Left lung (tissue), 10 donors: ENCODE data around the gene PLCB3. TPM values are rescaled to one million over a fixed set of nuclear protein-coding genes. Genes with fewer than 3 reads are reported as not detected.
A peak's percentile ranks its signal among the peaks of the same experiment; 100 is the strongest.

Experiments used
- ATAC-seq: fragments of 200-7000 bp; cut with Tn5 transposase; one replicate; pipeline ENCODE4 v1.9.1; 2020; ENCODE audit warnings: moderate library complexity
- DNase-seq, 4 donors: peaks; one replicate each; pipeline ENCODE4 v3.0.0-alpha.2; 2013 to 2020
- H3K27ac ChIP-seq, 2 donors: fragments of 200-600 bp; sonication (generic) in 1 of 2; one replicate each; pipeline versions ENCODE4 v1.5.0 to v1.8.0; 2020 to 2021
- H3K27me3 ChIP-seq, 2 donors: fragments of 200-600 bp; sonication (generic) in 1 of 2; one replicate each; pipeline versions ENCODE4 v1.5.0 to v1.8.0; 2020 to 2021
- H3K36me3 ChIP-seq, 2 donors: fragments of 200-600 bp; sonication (generic) in 1 of 2; one replicate each; pipeline versions ENCODE4 v1.5.0 to v1.8.0; 2020 to 2021
- H3K4me1 ChIP-seq, 2 donors: fragments of 200-600 bp; one replicate each; pipeline ENCODE4 v1.8.0; 2021
- H3K4me3 ChIP-seq, 2 donors: fragments of 200-600 bp; sonication (generic) in 1 of 2; one replicate each; pipeline versions ENCODE4 v1.5.0 to v1.8.0; 2020 to 2021; ENCODE audit warnings: mild to moderate bottlenecking in 1 of 2
- H3K9me3 ChIP-seq, 2 donors: fragments of 200-600 bp; sonication (generic) in 1 of 2; one replicate each; pipeline versions ENCODE4 v1.5.0 to v1.8.0; 2020 to 2021
- intact Hi-C, 2 donors: fragments of 100-400 bp; cut with DNase I; formaldehyde crosslinking; loops; one replicate each; pipeline versions ENCODE4 v1.11.2 to v1.14.2; 2022
- polyA plus RNA-seq, 6 donors: library from polyadenylated mRNA; unstranded; fragments of 120-200 nt; gene quantifications; one replicate each; pipeline ENCODE4 v1.2.1, GENCODE V29; 2013; ENCODE audit not compliant: insufficient read length in 6 of 6
- total RNA-seq, 2 donors: library from RNA; stranded (reverse); fragmentation: NEBNext Ultra II Directional; extraction: Animal tissue kit (Norgen Biotek cat#: 25700); gene quantifications; one replicate each; pipeline ENCODE4 v1.2.1, GENCODE V29; 2021
- TF ChIP-seq, protein P1 (sequence below), 2 donors: fragments of 200-600 bp; sonication (generic) in 1 of 2; IDR thresholded peaks; one replicate each; pipeline versions ENCODE4 v1.5.0 to v1.8.0; 2021; ENCODE audit warnings: antibody characterized with exemption in 2 of 2
- donor health status: DM: no; HTN: yes; CAD: no.
- donor health status: DM: no; HTN: no; CAD: no.

PLCB3 gene
- total and polyA plus RNA-seq, 8 donors, result 18.9 to 42.7 (median 21.9) TPM

DNA sequence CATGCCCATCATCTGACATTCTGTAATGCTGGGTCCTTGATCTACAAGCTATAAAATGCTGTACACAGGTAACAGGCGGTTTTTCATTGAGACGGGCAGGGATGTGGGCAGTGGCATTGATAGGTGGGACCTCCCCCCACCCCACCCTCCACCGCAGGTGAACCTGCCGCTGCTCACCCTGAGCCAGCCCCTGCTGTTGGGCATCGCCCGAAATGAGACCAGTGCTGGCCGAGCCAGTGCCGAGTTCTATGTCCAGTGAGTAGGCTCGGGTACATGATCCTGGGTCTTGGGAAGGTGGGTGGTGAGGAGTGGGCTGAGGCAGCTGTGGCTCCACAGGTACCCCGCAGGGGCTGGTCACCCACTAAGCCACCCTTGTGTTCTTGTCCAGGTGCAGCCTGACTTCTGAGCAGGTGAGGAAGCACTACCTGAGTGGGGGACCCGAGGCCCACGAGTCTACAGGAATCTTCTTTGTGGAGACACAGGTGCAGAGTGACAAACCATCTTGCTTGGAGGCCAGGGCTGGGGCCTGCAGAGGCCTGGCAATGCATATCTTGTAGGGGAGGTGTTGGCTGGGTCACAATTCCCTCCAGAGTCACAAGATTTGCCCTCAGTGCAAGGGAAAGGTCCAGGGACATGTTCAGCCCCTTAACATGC is 22.1 kb upstream of the PLCB3 start:
- no peak overlapping the region for H3K4me3 ChIP-seq
- DNase-seq, result peak in 1 of 4 donors; percentile 76
- H3K36me3 ChIP-seq, result peaks cover 0 to 5% of the 10 kb centered on the region in 2 donors
- H3K27me3 ChIP-seq, result peaks cover 0 to 4% of the 10 kb centered on the region in 2 donors
- H3K4me1 ChIP-seq, result peaks cover 43 to 77% of the 10 kb centered on the region in 2 donors
- H3K9me3 ChIP-seq, result no peaks in the 10 kb centered on the region
- intact Hi-C loops, result no loop called here
- TF ChIP-seq, protein P1, sequence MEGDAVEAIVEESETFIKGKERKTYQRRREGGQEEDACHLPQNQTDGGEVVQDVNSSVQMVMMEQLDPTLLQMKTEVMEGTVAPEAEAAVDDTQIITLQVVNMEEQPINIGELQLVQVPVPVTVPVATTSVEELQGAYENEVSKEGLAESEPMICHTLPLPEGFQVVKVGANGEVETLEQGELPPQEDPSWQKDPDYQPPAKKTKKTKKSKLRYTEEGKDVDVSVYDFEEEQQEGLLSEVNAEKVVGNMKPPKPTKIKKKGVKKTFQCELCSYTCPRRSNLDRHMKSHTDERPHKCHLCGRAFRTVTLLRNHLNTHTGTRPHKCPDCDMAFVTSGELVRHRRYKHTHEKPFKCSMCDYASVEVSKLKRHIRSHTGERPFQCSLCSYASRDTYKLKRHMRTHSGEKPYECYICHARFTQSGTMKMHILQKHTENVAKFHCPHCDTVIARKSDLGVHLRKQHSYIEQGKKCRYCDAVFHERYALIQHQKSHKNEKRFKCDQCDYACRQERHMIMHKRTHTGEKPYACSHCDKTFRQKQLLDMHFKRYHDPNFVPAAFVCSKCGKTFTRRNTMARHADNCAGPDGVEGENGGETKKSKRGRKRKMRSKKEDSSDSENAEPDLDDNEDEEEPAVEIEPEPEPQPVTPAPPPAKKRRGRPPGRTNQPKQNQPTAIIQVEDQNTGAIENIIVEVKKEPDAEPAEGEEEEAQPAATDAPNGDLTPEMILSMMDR (IDR thresholded peaks at IDR 0.05), result no peak
- no peak for ATAC-seq
- H3K27ac ChIP-seq, result peak overlapping the region; percentile 91

DNA sequence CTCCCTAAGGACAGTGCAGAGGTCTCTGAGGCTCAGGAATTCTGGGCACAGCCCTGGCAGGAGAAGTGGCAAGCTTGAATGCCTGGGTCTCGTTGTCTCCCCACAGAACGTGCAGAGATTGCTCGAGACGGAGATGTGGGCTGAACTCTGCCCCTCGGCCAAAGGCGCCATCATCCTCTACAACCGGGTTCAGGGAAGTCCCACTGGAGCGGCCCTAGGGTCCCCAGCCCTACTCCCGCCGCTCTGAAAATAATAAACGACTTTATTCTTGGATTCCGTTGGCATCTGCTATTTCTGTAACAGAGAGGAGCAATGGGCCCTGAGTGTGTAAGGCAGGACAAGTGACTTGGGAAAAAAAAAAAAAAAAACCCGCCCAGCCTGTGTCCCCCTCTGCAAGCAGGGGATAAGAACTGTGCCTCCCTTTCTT is 21.6 kb upstream of the PLCB3 start:
- intact Hi-C loops, result no loop called here
- H3K9me3 ChIP-seq, result no peaks in the 10 kb centered on the region
- DNase-seq (peak in 1 of 4 donors; percentile 39), ATAC-seq (no peak)
- H3K4me3 ChIP-seq, result peak overlapping the region; percentile 81 to 84
- peak overlapping the region; percentile 91 for H3K27ac ChIP-seq
- TF ChIP-seq, protein P1 (IDR thresholded peaks at IDR 0.05), result no peak
- no peaks in the 10 kb centered on the region for H3K36me3 ChIP-seq
- peaks cover 0 to 4% of the 10 kb centered on the region in 2 donors for H3K27me3 ChIP-seq
- peaks cover 43 to 73% of the 10 kb centered on the region in 2 donors for H3K4me1 ChIP-seq

DNA sequence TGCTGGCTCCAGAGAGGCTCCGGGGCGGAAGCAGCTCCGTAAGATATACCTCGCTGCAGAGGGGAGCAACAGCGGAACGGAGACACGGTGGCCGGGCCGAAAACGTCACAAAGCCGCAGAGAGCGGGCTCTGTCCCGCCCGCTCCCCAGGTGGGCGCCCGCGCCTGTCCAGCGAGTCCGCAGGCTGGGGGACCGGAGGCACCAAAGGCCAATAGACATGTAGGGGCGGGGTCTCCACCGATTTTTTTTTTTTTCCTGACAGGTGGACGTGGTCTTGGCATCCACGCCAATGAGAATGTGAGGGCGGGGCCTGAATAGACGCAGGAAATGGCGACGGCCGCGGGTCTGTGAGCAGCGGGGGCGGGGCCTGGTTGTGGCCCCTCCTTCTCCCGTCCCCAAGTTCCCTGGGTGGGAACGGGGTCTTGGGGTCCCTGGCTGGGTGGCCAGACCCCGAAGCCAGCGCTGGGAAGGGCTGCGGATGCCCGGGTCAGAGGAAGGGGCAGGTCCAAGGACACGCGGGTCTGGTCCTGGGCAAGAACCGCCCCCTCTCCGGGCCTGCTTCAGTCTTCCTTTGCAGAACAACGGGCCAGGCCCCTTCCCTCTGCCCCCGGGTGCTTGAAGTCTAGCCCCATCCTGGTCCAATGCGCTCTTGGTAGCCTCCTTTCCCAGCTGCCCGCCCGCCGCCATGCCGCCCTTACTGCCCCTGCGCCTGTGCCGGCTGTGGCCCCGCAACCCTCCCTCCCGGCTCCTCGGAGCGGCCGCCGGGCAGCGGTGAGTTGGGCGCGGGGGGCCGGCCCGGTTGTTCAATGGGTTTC is 21.0 kb upstream of the PLCB3 start, which contains the start of gene DNAJC4:
Gene DNAJC4, plus strand, starts transcription at position 378 of the 814 bp plus-strand sequence. Its CDS starts 307 bp downstream, at position 685.
- Histone ChIP-seq H3K4me1 (peaks cover 38 to 73% of the 10 kb centered on the region in 2 donors), H3K27me3 (peaks cover 0 to 4% of the 10 kb centered on the region in 2 donors), H3K36me3 (no peaks in the 10 kb centered on the region), H3K9me3 (no peaks in the 10 kb centered on the region), H3K27ac (peak within 1 kb of the TSS; percentile 91), H3K4me3 (peak within 1 kb of the TSS; percentile 81 to 84)
- intact Hi-C loops, result no loop called here
- TF ChIP-seq, protein P1 (IDR thresholded peaks at IDR 0.05), result no peak
- DNase-seq (peak; percentile 83 to 95 (median 95)), ATAC-seq (peak; percentile 70)

DNA sequence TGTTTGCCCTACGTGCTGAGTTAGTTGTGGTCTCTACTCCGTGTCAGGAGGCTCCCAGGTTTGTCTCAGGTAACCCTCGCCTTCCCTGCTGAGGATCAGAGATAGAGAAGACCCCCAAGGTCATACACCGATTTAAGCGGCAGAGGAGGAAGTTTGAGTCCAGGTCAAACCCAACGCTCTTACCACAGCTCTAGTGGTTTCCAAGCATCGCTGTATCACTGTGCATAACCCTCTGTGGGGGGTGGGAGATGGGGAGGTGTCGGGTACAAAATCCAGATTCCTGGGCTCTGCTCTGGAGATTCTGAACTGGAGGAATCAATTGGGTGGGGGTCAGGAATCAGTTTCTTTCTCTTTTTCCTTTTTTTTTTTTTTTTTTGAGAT is 20.4 kb upstream of the PLCB3 start:
- Histone ChIP-seq H3K27me3 (peaks cover 0 to 4% of the 10 kb centered on the region in 2 donors), H3K27ac (peak overlapping the region; percentile 91), H3K36me3 (no peaks in the 10 kb centered on the region), H3K9me3 (no peaks in the 10 kb centered on the region), H3K4me3 (peak overlapping the region; percentile 81 to 84), H3K4me1 (peaks cover 34 to 76% of the 10 kb centered on the region in 2 donors)
- intact Hi-C loops, result no loop called here
- no peak for ATAC-seq
- TF ChIP-seq, protein P1 (IDR thresholded peaks at IDR 0.05), result no peak
- no peak for DNase-seq

DNA sequence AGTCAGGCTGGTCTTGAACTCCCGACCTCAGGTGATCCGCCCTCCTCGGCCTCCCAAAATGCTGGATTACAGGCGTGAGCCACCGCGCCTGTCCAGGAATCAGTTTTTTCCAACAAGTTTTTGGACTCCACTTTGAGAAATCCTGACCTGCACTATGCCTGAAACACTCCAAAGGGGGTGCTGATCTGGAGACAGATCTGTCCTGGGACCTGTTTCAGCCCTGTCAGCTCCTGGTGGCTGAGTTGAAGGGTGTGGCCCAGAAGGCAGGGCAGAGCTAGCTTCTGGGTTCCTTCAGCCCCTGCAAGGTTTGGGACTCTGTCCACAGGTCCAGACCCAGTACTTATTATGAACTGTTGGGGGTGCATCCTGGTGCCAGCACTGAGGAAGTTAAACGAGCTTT is 19.8 kb upstream of the PLCB3 start:
- Histone ChIP-seq H3K36me3 (no peaks in the 10 kb centered on the region), H3K4me3 (peak overlapping the region in 1 of 2 donors; percentile 84), H3K4me1 (peaks cover 34 to 78% of the 10 kb centered on the region in 2 donors), H3K27ac (no peak overlapping the region), H3K27me3 (peaks cover 0 to 4% of the 10 kb centered on the region in 2 donors), H3K9me3 (no peaks in the 10 kb centered on the region)
- no peak for ATAC-seq
- no peak for DNase-seq
- TF ChIP-seq, protein P1 (IDR thresholded peaks at IDR 0.05), result no peak
- intact Hi-C loops, result no loop called here
